CD4-positive, CD25-positive, alpha-beta regulatory T cell (primary cell): ENCODE results near the gene C1orf116. TPM values are rescaled to one million over a fixed set of nuclear protein-coding genes. Genes with fewer than 3 reads are reported as not detected.
A peak's percentile ranks its signal among the peaks of the same experiment; 100 is the strongest.

Experiments used
- ATAC-seq, 2 donors: fragments of 150-1000 bp; cut with Tn5 transposase; one replicate each; pipeline ENCODE4 v1.10.0; 2021; ENCODE audit warnings: low read depth in 2 of 2, moderate number of reproducible peaks in 2 of 2, moderate library complexity in 1 of 2
- DNase-seq, 3 donors: peaks; one replicate each; pipeline versions ENCODE4 v3.0.0 to v3.0.0-alpha.2; 2012 to 2022; ENCODE audit warnings: mixed read lengths in 1 of 3
- H3K27ac ChIP-seq: one replicate; pipeline ENCODE4 v1.7.0; 2013; ENCODE audit warnings: mild to moderate bottlenecking, low read length; ENCODE audit not compliant: insufficient read depth, poor library complexity, severe bottlenecking
- H3K27me3 ChIP-seq: one replicate; pipeline ENCODE4 v1.7.0; 2013; ENCODE audit warnings: low read length; ENCODE audit not compliant: control insufficient read depth, insufficient read depth
- H3K36me3 ChIP-seq: one replicate; pipeline ENCODE4 v1.7.0; 2013; ENCODE audit warnings: mild to moderate bottlenecking, low read length, moderate library complexity; ENCODE audit not compliant: control insufficient read depth, insufficient read depth
- H3K4me1 ChIP-seq: 2 replicates; pipeline ENCODE4 v1.7.0; 2013; ENCODE audit warnings: mild to moderate bottlenecking, low read length; ENCODE audit not compliant: insufficient read depth, control insufficient read depth, poor library complexity, severe bottlenecking
- H3K4me3 ChIP-seq: one replicate; pipeline ENCODE4 v1.7.0; 2013; ENCODE audit warnings: low read depth, mild to moderate bottlenecking, low read length, moderate library complexity
- H3K9me3 ChIP-seq, 2 experiments: 1 replicate in 1 of 2; 2 replicates in 1 of 2; pipeline ENCODE4 v1.7.0; 2013; ENCODE audit warnings: low read length in 2 of 2, mild to moderate bottlenecking in 1 of 2, moderate library complexity in 1 of 2; ENCODE audit not compliant: control insufficient read depth in 2 of 2
- H3K27ac Mint-ChIP-seq, 3 donors: one replicate each; pipeline ENCODE4 v1.8.0; 2020 to 2022; ENCODE audit warnings: mild to moderate bottlenecking in 3 of 3, mixed read lengths in 3 of 3, moderate library complexity in 2 of 3
- H3K27me3 Mint-ChIP-seq: one replicate; pipeline ENCODE4 v1.8.0; 2022; ENCODE audit warnings: mild to moderate bottlenecking, mixed read lengths
- H3K36me3 Mint-ChIP-seq: one replicate; pipeline ENCODE4 v1.8.0; 2020; ENCODE audit warnings: mixed read lengths
- H3K4me1 Mint-ChIP-seq, 4 donors: one replicate each; pipeline ENCODE4 v1.8.0; 2020 to 2022; ENCODE audit warnings: mixed read lengths in 4 of 4, mild to moderate bottlenecking in 1 of 4
- H3K4me3 Mint-ChIP-seq, 4 donors: one replicate each; pipeline ENCODE4 v1.8.0; 2020 to 2022; ENCODE audit warnings: mild to moderate bottlenecking in 4 of 4, mixed read lengths in 4 of 4, moderate library complexity in 3 of 4
- H3K9me3 Mint-ChIP-seq, 7 donors: one replicate each; pipeline ENCODE4 v1.8.0; 2020 to 2022; ENCODE audit warnings: mixed read lengths in 7 of 7, mild to moderate bottlenecking in 3 of 7, moderate library complexity in 2 of 7
- polyA plus RNA-seq, 4 donors: library from polyadenylated mRNA; unstranded; fragments of 300-500 nt; fragmentation: Illumina TruSeq; gene quantifications; one replicate each; pipeline ENCODE4 v1.2.3, GENCODE V29; 2021
- total RNA-seq: library from RNA; stranded (reverse); gene quantifications from one replicate; pipeline ENCODE4 v1.2.3, GENCODE V29; 2022

The C1orf116 gene
- total and polyA plus RNA-seq, 5 donors from 2014 or later = 0.32 TPM; not detected in 4

GRCh38 chr1:207051191-207051943 is 18.8 kb upstream of the C1orf116 start, which contains the start of gene YOD1:
Gene YOD1 (minus strand): TSS chr1:207051208. CDS start chr1:207051030, 178 bp downstream.
- H3K4me1 ChIP-seq = peaks cover 33% of the 10 kb centered on the region
- Mint-ChIP-seq H3K36me3 (peaks cover 10% of the 10 kb centered on the region), H3K4me3 (peak within 1 kb of the TSS; percentile 93 to 100 (median 97)), H3K27me3 (peaks cover 18% of the 10 kb centered on the region), H3K4me1 (peaks cover 26 to 65% (median 46%) of the 10 kb centered on the region in 4 donors), H3K27ac (peak within 1 kb of the TSS; percentile 91 to 98 (median 96)), H3K9me3 (peaks cover 0 to 2% (median 0%) of the 10 kb centered on the region in 7 donors)
- DNase-seq (no peak), ATAC-seq (no peak)
- no peaks in the 10 kb centered on the region for H3K9me3 ChIP-seq
- H3K4me3 ChIP-seq = peak within 1 kb of the TSS; percentile 97
- peaks cover 26% of the 10 kb centered on the region for H3K36me3 ChIP-seq
- H3K27me3 ChIP-seq = peaks cover 5% of the 10 kb centered on the region
- H3K27ac ChIP-seq = peak within 1 kb of the TSS; percentile 71

- H3K27me3 Mint-ChIP-seq = peaks cover 16% of the 10 kb centered on the region
- Histone ChIP-seq H3K27me3 (peaks cover 3% of the 10 kb centered on the region), H3K4me3 (peak overlapping the region; percentile 97), H3K36me3 (peaks cover 30% of the 10 kb centered on the region), H3K27ac (peak overlapping the region; percentile 71), H3K4me1 (peaks cover 33% of the 10 kb centered on the region), H3K9me3 (no peaks in the 10 kb centered on the region)
- peaks cover 0 to 2% (median 0%) of the 10 kb centered on the region in 7 donors for H3K9me3 Mint-ChIP-seq
- peak overlapping the region; percentile 53 to 98 (median 91) for H3K27ac Mint-ChIP-seq
- H3K4me1 Mint-ChIP-seq = peaks cover 32 to 71% (median 51%) of the 10 kb centered on the region in 4 donors
- peak; percentile 45 to 50 for ATAC-seq
- peak; percentile 81 to 93 (median 89) for DNase-seq
- peaks cover 13% of the 10 kb centered on the region for H3K36me3 Mint-ChIP-seq
- H3K4me3 Mint-ChIP-seq = peak overlapping the region; percentile 93 to 100 (median 97)
Observed at GRCh38 chr1:207050480-207051190, 18.1 kb upstream of the C1orf116 start.

GRCh38 chr1:207049974-207050391 is 17.4 kb upstream of the C1orf116 start:
- peak overlapping the region; percentile 91 to 98 (median 96) for H3K27ac Mint-ChIP-seq
- peaks cover 31% of the 10 kb centered on the region for H3K36me3 ChIP-seq
- H3K27ac ChIP-seq = peak overlapping the region; percentile 71
- peaks cover 38 to 76% (median 57%) of the 10 kb centered on the region in 4 donors for H3K4me1 Mint-ChIP-seq
- peaks cover 18% of the 10 kb centered on the region for H3K36me3 Mint-ChIP-seq
- peaks cover 16% of the 10 kb centered on the region for H3K27me3 Mint-ChIP-seq
- no peaks in the 10 kb centered on the region for H3K27me3 ChIP-seq
- H3K9me3 ChIP-seq = no peaks in the 10 kb centered on the region
- H3K4me3 ChIP-seq = peak overlapping the region; percentile 97
- peak; percentile 37 to 79 (median 63) for DNase-seq
- ATAC-seq = peak; percentile 42 to 43
- H3K4me1 ChIP-seq = peaks cover 38% of the 10 kb centered on the region
- peaks cover 0 to 2% (median 0%) of the 10 kb centered on the region in 7 donors for H3K9me3 Mint-ChIP-seq
- H3K4me3 Mint-ChIP-seq = peak overlapping the region; percentile 93 to 100 (median 97)

- peak overlapping the region; percentile 97 for H3K4me3 ChIP-seq
Observed at GRCh38 chr1:207049514-207049913, 17.0 kb upstream of the C1orf116 start.

GRCh38 chr1:207049054-207049453 is 16.5 kb upstream of the C1orf116 start:
- H3K4me3 ChIP-seq = peak overlapping the region; percentile 97

More at GRCh38 chr1:207049514-207049913, 17.0 kb upstream of the C1orf116 start:
- Mint-ChIP-seq H3K36me3 (peaks cover 22% of the 10 kb centered on the region), H3K4me1 (peaks cover 43 to 81% (median 62%) of the 10 kb centered on the region in 4 donors), H3K4me3 (peak overlapping the region; percentile 93 to 100 (median 97)), H3K27me3 (peaks cover 13% of the 10 kb centered on the region), H3K27ac (peak overlapping the region in 2 of 3 donors; percentile 91 to 96), H3K9me3 (peaks cover 0 to 2% (median 0%) of the 10 kb centered on the region in 7 donors)
- Histone ChIP-seq H3K4me1 (peaks cover 39% of the 10 kb centered on the region), H3K36me3 (peaks cover 31% of the 10 kb centered on the region), H3K27me3 (no peaks in the 10 kb centered on the region), H3K27ac (no peak overlapping the region), H3K9me3 (no peaks in the 10 kb centered on the region)
- DNase-seq (no peak), ATAC-seq (no peak)

GRCh38 chr1:207048041-207048440 is 15.5 kb upstream of the C1orf116 start:
- ATAC-seq (no peak), DNase-seq (no peak)
- Mint-ChIP-seq H3K27ac (peak overlapping the region in 1 of 3 donors; percentile 66), H3K27me3 (peaks cover 7% of the 10 kb centered on the region), H3K36me3 (peaks cover 22% of the 10 kb centered on the region), H3K4me3 (no peak overlapping the region), H3K4me1 (peaks cover 48 to 75% (median 63%) of the 10 kb centered on the region in 4 donors), H3K9me3 (peaks cover 0 to 2% (median 0%) of the 10 kb centered on the region in 7 donors)
- no peaks in the 10 kb centered on the region for H3K9me3 ChIP-seq
- H3K27ac ChIP-seq = no peak overlapping the region
- H3K27me3 ChIP-seq = no peaks in the 10 kb centered on the region
- H3K4me1 ChIP-seq = peaks cover 33% of the 10 kb centered on the region
- peaks cover 31% of the 10 kb centered on the region for H3K36me3 ChIP-seq
- H3K4me3 ChIP-seq = no peak overlapping the region

More at GRCh38 chr1:207049054-207049453, 16.5 kb upstream of the C1orf116 start:
- H3K4me3 Mint-ChIP-seq = peak overlapping the region in 1 of 4 donors; percentile 98
- Histone ChIP-seq H3K36me3 (peaks cover 31% of the 10 kb centered on the region), H3K9me3 (no peaks in the 10 kb centered on the region), H3K27ac (no peak overlapping the region), H3K27me3 (no peaks in the 10 kb centered on the region), H3K4me1 (peaks cover 39% of the 10 kb centered on the region)
- no peak for DNase-seq
- H3K27me3 Mint-ChIP-seq = peaks cover 11% of the 10 kb centered on the region
- peaks cover 22% of the 10 kb centered on the region for H3K36me3 Mint-ChIP-seq
- H3K4me1 Mint-ChIP-seq = peaks cover 46 to 82% (median 63%) of the 10 kb centered on the region in 4 donors
- ATAC-seq = no peak
- H3K27ac Mint-ChIP-seq = no peak overlapping the region
- H3K9me3 Mint-ChIP-seq = peaks cover 0 to 2% (median 0%) of the 10 kb centered on the region in 7 donors

GRCh38 chr1:207047505-207047904 is 14.9 kb upstream of the C1orf116 start:
- peaks cover 4% of the 10 kb centered on the region for H3K27me3 Mint-ChIP-seq
- no peaks in the 10 kb centered on the region for H3K27me3 ChIP-seq
- H3K36me3 Mint-ChIP-seq = peaks cover 27% of the 10 kb centered on the region
- H3K4me1 Mint-ChIP-seq = peaks cover 49 to 71% (median 60%) of the 10 kb centered on the region in 4 donors
- H3K27ac ChIP-seq = no peak overlapping the region
- peak overlapping the region; percentile 28 for H3K4me3 ChIP-seq
- H3K9me3 Mint-ChIP-seq = peaks cover 0 to 2% (median 0%) of the 10 kb centered on the region in 7 donors
- no peak overlapping the region for H3K27ac Mint-ChIP-seq
- no peak overlapping the region for H3K4me3 Mint-ChIP-seq
- ATAC-seq (no peak), DNase-seq (no peak)
- peaks cover 31% of the 10 kb centered on the region for H3K36me3 ChIP-seq
- H3K4me1 ChIP-seq = peaks cover 29% of the 10 kb centered on the region
- no peaks in the 10 kb centered on the region for H3K9me3 ChIP-seq
